Neural progenitor cell (in vitro differentiated cells): Measurements from ENCODE around the gene DENND4C.

Experiments
- CTCF ChIP-seq: fragments of 200-600 bp; sonication (generic); IDR thresholded peaks from 2 replicates; pipeline ENCODE4 v1.5.1; 2017; ENCODE audit warnings: antibody characterized with exemption, mild to moderate bottlenecking
- EZH2 ChIP-seq: fragments of 200-600 bp; sonication (generic); IDR thresholded peaks from 2 replicates; pipeline ENCODE4 v1.6.1; 2017; ENCODE audit warnings: antibody characterized with exemption, mild to moderate bottlenecking, moderate library complexity

GRCh38 chr9:19192202-19193028 lies 38.1 kb upstream of the DENND4C start:
- TF ChIP-seq CTCF (no peak), EZH2 (no peak)
